Measurements from ENCODE around the gene OBI1. TPM values are rescaled to one million over a fixed set of nuclear protein-coding genes. Genes with fewer than 3 reads are reported as not detected.

OBI1 gene
- total RNA-seq, 1 donor from 2014 or later = 22.3 TPM

- H3K36me3 Mint-ChIP-seq (ENCODE audit: insufficient read depth) = peaks cover 37% of the 10 kb centered on the region
- no peak overlapping the region for H3K4me3 Mint-ChIP-seq (ENCODE audit: low read depth)
- H3K27me3 Mint-ChIP-seq = no peaks in the 10 kb centered on the region
- peaks cover 9% of the 10 kb centered on the region for H3K4me1 Mint-ChIP-seq (ENCODE audit: low read depth)
- no peaks in the 10 kb centered on the region for H3K9me3 Mint-ChIP-seq (ENCODE audit: low read depth)
- no peak overlapping the region for H3K27ac Mint-ChIP-seq
- no peak for DNase-seq (ENCODE audit: low spot score, unreplicated experiment)
- TF ChIP-seq, protein P1, sequence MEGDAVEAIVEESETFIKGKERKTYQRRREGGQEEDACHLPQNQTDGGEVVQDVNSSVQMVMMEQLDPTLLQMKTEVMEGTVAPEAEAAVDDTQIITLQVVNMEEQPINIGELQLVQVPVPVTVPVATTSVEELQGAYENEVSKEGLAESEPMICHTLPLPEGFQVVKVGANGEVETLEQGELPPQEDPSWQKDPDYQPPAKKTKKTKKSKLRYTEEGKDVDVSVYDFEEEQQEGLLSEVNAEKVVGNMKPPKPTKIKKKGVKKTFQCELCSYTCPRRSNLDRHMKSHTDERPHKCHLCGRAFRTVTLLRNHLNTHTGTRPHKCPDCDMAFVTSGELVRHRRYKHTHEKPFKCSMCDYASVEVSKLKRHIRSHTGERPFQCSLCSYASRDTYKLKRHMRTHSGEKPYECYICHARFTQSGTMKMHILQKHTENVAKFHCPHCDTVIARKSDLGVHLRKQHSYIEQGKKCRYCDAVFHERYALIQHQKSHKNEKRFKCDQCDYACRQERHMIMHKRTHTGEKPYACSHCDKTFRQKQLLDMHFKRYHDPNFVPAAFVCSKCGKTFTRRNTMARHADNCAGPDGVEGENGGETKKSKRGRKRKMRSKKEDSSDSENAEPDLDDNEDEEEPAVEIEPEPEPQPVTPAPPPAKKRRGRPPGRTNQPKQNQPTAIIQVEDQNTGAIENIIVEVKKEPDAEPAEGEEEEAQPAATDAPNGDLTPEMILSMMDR (IDR thresholded peaks at IDR 0.05; ENCODE audit: unreplicated experiment) = no peak
Observed at GRCh38 chr13:78630511-78630910, 28.4 kb downstream of the OBI1 start.

- TF ChIP-seq, protein P1 (IDR thresholded peaks at IDR 0.05; ENCODE audit: unreplicated experiment) = no peak
- Mint-ChIP-seq H3K4me3 (ENCODE audit: low read depth) (no peak overlapping the region), H3K4me1 (ENCODE audit: low read depth) (peaks cover 4% of the 10 kb centered on the region), H3K36me3 (ENCODE audit: insufficient read depth) (peaks cover 17% of the 10 kb centered on the region), H3K9me3 (ENCODE audit: low read depth) (no peaks in the 10 kb centered on the region), H3K27ac (no peak overlapping the region), H3K27me3 (no peaks in the 10 kb centered on the region)
- no peak for DNase-seq (ENCODE audit: low spot score, unreplicated experiment)
Observed at GRCh38 chr13:78625384-78625783, 33.6 kb downstream of the OBI1 start.

- Mint-ChIP-seq H3K4me1 (ENCODE audit: low read depth) (peaks cover 11% of the 10 kb centered on the region), H3K27me3 (no peaks in the 10 kb centered on the region), H3K27ac (no peak overlapping the region), H3K9me3 (ENCODE audit: low read depth) (no peaks in the 10 kb centered on the region), H3K4me3 (ENCODE audit: low read depth) (no peak overlapping the region), H3K36me3 (ENCODE audit: insufficient read depth) (peaks cover 14% of the 10 kb centered on the region)
- TF ChIP-seq, protein P1 (IDR thresholded peaks at IDR 0.05; ENCODE audit: unreplicated experiment) = no peak
- DNase-seq (ENCODE audit: low spot score, unreplicated experiment) = no peak
Observed at GRCh38 chr13:78623132-78623531, 35.8 kb downstream of the OBI1 start.

DNA sequence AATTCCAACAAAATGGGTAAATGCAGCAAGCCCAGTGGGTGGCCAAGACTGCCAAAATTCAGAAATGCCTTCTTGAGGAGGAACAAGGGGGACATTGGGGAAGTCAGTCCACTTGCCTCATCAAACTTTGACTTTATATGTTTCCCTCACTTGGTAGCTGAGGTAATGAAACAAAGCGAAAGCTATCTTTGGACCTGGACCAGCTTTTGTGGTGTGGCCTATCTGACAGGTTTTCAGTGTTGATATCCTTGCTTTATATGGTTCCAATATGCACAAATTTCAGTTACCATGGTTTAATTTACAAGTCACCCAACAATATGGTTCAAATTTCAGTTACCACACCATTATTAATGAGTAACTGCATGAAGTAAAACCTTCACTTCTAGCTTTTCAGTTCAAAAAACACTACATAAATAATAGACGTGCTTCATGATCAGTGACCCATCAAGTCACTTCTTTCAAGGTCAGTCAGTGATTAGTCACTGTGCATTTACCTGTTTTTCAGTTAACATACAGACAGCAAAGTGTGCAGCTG is 38.0 kb downstream of the OBI1 start:
- DNase-seq (ENCODE audit: low spot score, unreplicated experiment) = no peak
- H3K4me3 Mint-ChIP-seq (ENCODE audit: low read depth) = no peak overlapping the region
- H3K36me3 Mint-ChIP-seq (ENCODE audit: insufficient read depth) = peaks cover 13% of the 10 kb centered on the region
- TF ChIP-seq, protein P1 (IDR thresholded peaks at IDR 0.05; ENCODE audit: unreplicated experiment) = no peak
- peaks cover 11% of the 10 kb centered on the region for H3K4me1 Mint-ChIP-seq (ENCODE audit: low read depth)
- H3K27ac Mint-ChIP-seq = no peak overlapping the region
- no peaks in the 10 kb centered on the region for H3K27me3 Mint-ChIP-seq
- no peaks in the 10 kb centered on the region for H3K9me3 Mint-ChIP-seq (ENCODE audit: low read depth)

DNA sequence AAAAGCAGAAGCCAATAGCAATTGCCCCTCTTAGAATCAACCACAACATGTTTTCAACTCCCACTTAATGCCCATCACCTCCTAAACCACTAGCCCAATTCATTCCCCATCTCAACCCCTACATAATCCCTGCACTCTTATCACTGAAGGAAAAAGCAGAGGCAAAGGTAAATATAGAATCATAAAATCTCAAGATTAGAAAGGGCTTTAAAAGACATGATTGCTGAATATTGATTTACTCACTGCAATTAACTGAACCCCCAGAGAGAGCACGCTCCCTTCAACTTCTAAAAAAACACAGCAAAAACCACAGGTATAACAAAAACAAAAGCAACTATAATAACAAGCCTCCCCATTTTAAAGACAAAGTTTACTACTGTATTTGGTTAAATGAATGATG is 40.5 kb downstream of the OBI1 start:
- TF ChIP-seq, protein P1 (IDR thresholded peaks at IDR 0.05; ENCODE audit: unreplicated experiment) = no peak
- DNase-seq (ENCODE audit: low spot score, unreplicated experiment) = no peak
- Mint-ChIP-seq H3K27ac (no peak overlapping the region), H3K36me3 (ENCODE audit: insufficient read depth) (peaks cover 24% of the 10 kb centered on the region), H3K27me3 (no peaks in the 10 kb centered on the region), H3K4me1 (ENCODE audit: low read depth) (peaks cover 7% of the 10 kb centered on the region), H3K9me3 (ENCODE audit: low read depth) (no peaks in the 10 kb centered on the region), H3K4me3 (ENCODE audit: low read depth) (no peak overlapping the region)

Measured in progenitor cell of endocrine pancreas (in vitro differentiated cells).